HEK293T (cell line): Measurements from ENCODE around the gene DNAJC15.

Experiments used
- CTCF ChIA-PET: fragments of 350-600 bp; formaldehyde crosslinking; extraction: SDS; loops from one replicate; lab custom pipeline; 2021; ENCODE audit warnings: antibody characterized with exemption, inconsistent platforms; lab: Yijun Ruan, JAX
- POLR2A ChIA-PET: fragments of 350-600 bp; formaldehyde crosslinking; extraction: SDS; loops from one replicate; lab custom pipeline; 2020; ENCODE audit warnings: antibody characterized with exemption, inconsistent platforms; lab: Yijun Ruan, JAX
- DNase-seq: peaks from one replicate; pipeline ENCODE4 v3.0.0; 2012; ENCODE audit warnings: mixed read lengths; ENCODE audit errors: extremely low spot score
- ARNT ChIP-seq: fragments of 450-650 bp; IDR thresholded peaks from 2 replicates; pipeline ENCODE4 v1.6.1; 2017; ENCODE audit warnings: mild to moderate bottlenecking
- BHLHE40 ChIP-seq: fragments of 450-650 bp; IDR thresholded peaks from 2 replicates; pipeline ENCODE4 v1.6.1; 2016; ENCODE audit warnings: mild to moderate bottlenecking, moderate library complexity, borderline replicate concordance
- CTBP1 ChIP-seq: fragments of 450-650 bp; IDR thresholded peaks from 2 replicates; pipeline ENCODE4 v1.6.1; 2016; ENCODE audit warnings: borderline replicate concordance
- ELF4 ChIP-seq: fragments of 450-650 bp; IDR thresholded peaks from 2 replicates; pipeline ENCODE4 v1.6.1; 2017; ENCODE audit warnings: antibody characterized with exemption
- FOXA1 ChIP-seq: fragments of 450-650 bp; IDR thresholded peaks from 2 replicates; pipeline ENCODE4 v1.6.1; 2016; ENCODE audit warnings: mild to moderate bottlenecking
- FOXK2 ChIP-seq: fragments of 450-650 bp; IDR thresholded peaks from 2 replicates; pipeline ENCODE4 v1.6.1; 2016; ENCODE audit warnings: mild to moderate bottlenecking
- FOXM1 ChIP-seq: fragments of 450-650 bp; IDR thresholded peaks from 2 replicates; pipeline ENCODE4 v1.6.1; 2017; ENCODE audit warnings: mild to moderate bottlenecking, borderline replicate concordance
- HDGF ChIP-seq: fragments of 450-650 bp; IDR thresholded peaks from 2 replicates; pipeline ENCODE4 v1.6.1; 2017; ENCODE audit warnings: antibody characterized with exemption, borderline replicate concordance
- L3MBTL2 ChIP-seq: fragments of 450-650 bp; conservative IDR thresholded peaks from 2 replicates; pipeline ENCODE4 v1.6.1; 2016; ENCODE audit warnings: mild to moderate bottlenecking
- LEF1 ChIP-seq: fragments of 450-650 bp; IDR thresholded peaks from 2 replicates; pipeline ENCODE4 v1.6.1; 2017; ENCODE audit warnings: mild to moderate bottlenecking, borderline replicate concordance
- NFRKB ChIP-seq: fragments of 450-650 bp; IDR thresholded peaks from 2 replicates; pipeline ENCODE4 v1.6.1; 2016; ENCODE audit warnings: mild to moderate bottlenecking, moderate library complexity
- SP1 ChIP-seq: fragments of 450-650 bp; IDR thresholded peaks from 2 replicates; pipeline ENCODE4 v1.6.1; 2017
- SUZ12 ChIP-seq: fragments of 450-650 bp; IDR thresholded peaks from 2 replicates; pipeline ENCODE4 v1.6.1; 2016; ENCODE audit warnings: mild to moderate bottlenecking
- TARDBP ChIP-seq: fragments of 450-650 bp; IDR thresholded peaks from 2 replicates; pipeline ENCODE4 v1.6.1; 2016
- ZNF384 ChIP-seq: fragments of 450-650 bp; IDR thresholded peaks from 2 replicates; pipeline ENCODE4 v1.6.1; 2016
- TF ChIP-seq, protein P1 (sequence below): fragments of 450-650 bp; IDR thresholded peaks from 2 replicates; pipeline ENCODE4 v1.6.1; 2016

The DNAJC15 gene

DNA sequence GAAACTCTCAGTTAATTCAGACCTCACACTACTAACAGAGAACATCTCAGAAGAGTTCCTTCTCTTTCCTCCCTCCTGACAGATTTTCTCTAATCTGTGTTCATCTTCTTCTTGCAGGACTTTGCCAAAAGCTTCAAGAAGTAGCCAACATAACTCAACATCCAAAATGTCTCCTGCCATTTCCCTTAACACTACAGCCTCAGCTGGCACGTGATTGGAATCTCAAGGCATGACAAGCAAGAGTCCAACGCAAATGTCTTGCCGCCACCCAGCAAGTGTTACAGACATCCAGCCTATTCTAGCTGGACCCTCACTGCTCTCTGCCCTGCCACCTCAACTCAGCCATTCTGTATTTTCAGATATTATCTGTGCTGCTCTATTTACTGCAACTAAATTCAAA, 135.1 kb downstream of the DNAJC15 start:
- ChIA-PET CTCF (no interaction called here), POLR2A (no interaction called here)
- TF ChIP-seq ZNF384 (no peak), FOXK2 (no peak), SUZ12 (no peak), LEF1 (no peak), ARNT (no peak), ELF4 (no peak), BHLHE40 (no peak), L3MBTL2 (no peak), HDGF (no peak), TARDBP (no peak), FOXM1 (no peak), SP1 (no peak), CTBP1 (no peak), FOXA1 (no peak)
- TF ChIP-seq, protein P1, sequence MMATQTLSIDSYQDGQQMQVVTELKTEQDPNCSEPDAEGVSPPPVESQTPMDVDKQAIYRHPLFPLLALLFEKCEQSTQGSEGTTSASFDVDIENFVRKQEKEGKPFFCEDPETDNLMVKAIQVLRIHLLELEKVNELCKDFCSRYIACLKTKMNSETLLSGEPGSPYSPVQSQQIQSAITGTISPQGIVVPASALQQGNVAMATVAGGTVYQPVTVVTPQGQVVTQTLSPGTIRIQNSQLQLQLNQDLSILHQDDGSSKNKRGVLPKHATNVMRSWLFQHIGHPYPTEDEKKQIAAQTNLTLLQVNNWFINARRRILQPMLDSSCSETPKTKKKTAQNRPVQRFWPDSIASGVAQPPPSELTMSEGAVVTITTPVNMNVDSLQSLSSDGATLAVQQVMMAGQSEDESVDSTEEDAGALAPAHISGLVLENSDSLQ: no peak
- DNase-seq: no peak

DNA sequence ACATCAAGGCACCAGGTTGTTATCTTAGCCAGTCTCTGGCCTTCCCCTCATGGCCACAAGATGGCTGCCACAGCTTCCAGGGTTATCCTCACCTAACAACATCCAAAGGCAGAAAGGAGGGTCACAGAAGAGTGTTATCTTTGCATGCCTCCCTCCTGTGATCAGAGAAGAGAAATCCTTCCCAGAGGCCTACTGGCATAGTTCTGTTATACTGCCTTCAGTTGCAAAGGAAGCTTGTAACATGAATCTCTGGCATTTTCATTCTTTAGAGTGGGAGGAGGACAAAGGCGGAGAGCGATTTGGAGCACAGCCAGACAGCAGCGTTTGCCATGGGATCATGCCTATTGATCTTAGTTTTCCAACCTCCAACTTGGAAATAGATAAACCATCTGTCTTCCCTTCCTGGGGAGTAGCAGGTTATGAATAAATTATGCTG, 135.7 kb downstream of the DNAJC15 start:
- TF ChIP-seq L3MBTL2: no peak
- TF ChIP-seq, protein P1: no peak
- no peak for TF ChIP-seq HDGF
- no peak for TF ChIP-seq SUZ12
- TF ChIP-seq CTBP1: no peak
- TF ChIP-seq FOXK2: no peak
- no peak for TF ChIP-seq ELF4
- no peak for TF ChIP-seq BHLHE40
- no peak for TF ChIP-seq ARNT
- no peak for TF ChIP-seq NFRKB
- no peak for TF ChIP-seq SP1
- TF ChIP-seq TARDBP: no peak
- TF ChIP-seq FOXA1: no peak
- TF ChIP-seq ZNF384: no peak
- no peak for TF ChIP-seq FOXM1
- TF ChIP-seq LEF1: no peak
- ChIA-PET CTCF (no interaction called here), POLR2A (no interaction called here)
- no peak for DNase-seq
